ENCODE measurements around the gene CCDC40. TPM values are rescaled to one million over a fixed set of nuclear protein-coding genes. Genes with fewer than 3 reads are reported as not detected.

CCDC40 gene
- total and polyA plus RNA-seq, 2 of the 13 experiments (the other 11 are each of a cell fraction or from before 2014, with no cell fraction given): 4.1 to 5.5 TPM

DNA sequence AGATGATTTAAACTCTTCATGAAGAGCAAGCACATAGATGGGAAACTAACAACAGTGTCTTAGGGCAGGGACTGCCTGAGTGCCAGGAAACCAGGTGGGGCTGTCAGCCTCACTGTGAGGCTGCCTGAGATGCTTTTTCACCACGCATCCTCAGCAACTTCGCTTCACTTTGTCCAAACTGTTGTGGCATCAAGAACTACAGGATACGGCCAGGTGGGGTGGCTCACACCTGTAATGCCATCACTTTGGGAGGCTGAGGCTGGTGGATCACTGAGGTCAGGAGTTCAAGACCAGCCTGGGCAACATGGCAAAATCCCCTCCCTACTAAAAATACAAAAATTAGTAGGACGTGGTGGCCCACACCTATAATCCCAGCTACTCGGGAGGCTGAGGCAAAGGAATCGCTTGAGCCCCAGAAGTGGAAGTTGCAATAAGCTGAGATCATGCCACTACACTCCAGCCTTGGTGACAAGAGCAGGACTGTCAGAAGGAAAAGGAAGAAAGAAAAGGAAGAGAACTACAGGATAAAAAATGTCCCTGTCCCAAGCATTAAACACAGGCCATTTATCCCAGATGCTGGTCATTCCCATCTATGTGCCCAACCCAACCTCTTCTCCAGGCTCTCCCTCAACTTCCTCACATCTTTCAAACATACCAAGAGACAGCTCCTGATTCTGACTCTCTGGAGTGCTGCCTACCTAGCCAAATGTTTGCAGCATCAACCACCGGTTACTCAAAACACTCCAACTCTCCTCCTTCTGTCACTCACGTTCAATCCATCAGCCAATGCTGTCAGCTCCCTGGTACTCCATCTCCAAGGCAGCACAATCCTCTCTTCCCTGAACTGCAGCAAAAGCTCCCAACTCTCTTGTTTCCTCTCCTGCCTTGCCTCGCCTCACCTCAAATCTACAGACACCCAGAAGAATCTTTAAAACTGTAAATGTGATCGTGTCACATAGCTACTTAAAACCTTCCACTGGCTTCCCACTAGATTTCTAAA, 108.9 kb downstream of the CCDC40 start (continued):
- TF ChIP-seq ZNF883 (CRISPR knock-in tag; IDR thresholded peaks at IDR 0.05; ENCODE audit: not compliant biosample characterization): no peak
- no peak for TF ChIP-seq ZNF790 (CRISPR knock-in tag; IDR thresholded peaks at IDR 0.05; ENCODE audit: borderline replicate concordance)
- 0 out of 2 replicates have a peak, but pooled peaks have one; percentile 11 for TF ChIP-seq KDM2A (CRISPR knock-in tag; IDR thresholded peaks at IDR 0.05; ENCODE audit: borderline replicate concordance, low read depth)
- TF ChIP-seq ZBTB38 (CRISPR knock-in tag; IDR thresholded peaks at IDR 0.05): 0 out of 2 replicates have a peak, but pooled peaks have one; percentile 7
- TF ChIP-seq PHF5A (CRISPR knock-in tag; IDR thresholded peaks at IDR 0.05; ENCODE audit: low read depth, unreplicated experiment): no peak
- TF ChIP-seq ZNF232 (CRISPR knock-in tag; IDR thresholded peaks at IDR 0.05; ENCODE audit: borderline replicate concordance): no peak
- TF ChIP-seq, protein P1, sequence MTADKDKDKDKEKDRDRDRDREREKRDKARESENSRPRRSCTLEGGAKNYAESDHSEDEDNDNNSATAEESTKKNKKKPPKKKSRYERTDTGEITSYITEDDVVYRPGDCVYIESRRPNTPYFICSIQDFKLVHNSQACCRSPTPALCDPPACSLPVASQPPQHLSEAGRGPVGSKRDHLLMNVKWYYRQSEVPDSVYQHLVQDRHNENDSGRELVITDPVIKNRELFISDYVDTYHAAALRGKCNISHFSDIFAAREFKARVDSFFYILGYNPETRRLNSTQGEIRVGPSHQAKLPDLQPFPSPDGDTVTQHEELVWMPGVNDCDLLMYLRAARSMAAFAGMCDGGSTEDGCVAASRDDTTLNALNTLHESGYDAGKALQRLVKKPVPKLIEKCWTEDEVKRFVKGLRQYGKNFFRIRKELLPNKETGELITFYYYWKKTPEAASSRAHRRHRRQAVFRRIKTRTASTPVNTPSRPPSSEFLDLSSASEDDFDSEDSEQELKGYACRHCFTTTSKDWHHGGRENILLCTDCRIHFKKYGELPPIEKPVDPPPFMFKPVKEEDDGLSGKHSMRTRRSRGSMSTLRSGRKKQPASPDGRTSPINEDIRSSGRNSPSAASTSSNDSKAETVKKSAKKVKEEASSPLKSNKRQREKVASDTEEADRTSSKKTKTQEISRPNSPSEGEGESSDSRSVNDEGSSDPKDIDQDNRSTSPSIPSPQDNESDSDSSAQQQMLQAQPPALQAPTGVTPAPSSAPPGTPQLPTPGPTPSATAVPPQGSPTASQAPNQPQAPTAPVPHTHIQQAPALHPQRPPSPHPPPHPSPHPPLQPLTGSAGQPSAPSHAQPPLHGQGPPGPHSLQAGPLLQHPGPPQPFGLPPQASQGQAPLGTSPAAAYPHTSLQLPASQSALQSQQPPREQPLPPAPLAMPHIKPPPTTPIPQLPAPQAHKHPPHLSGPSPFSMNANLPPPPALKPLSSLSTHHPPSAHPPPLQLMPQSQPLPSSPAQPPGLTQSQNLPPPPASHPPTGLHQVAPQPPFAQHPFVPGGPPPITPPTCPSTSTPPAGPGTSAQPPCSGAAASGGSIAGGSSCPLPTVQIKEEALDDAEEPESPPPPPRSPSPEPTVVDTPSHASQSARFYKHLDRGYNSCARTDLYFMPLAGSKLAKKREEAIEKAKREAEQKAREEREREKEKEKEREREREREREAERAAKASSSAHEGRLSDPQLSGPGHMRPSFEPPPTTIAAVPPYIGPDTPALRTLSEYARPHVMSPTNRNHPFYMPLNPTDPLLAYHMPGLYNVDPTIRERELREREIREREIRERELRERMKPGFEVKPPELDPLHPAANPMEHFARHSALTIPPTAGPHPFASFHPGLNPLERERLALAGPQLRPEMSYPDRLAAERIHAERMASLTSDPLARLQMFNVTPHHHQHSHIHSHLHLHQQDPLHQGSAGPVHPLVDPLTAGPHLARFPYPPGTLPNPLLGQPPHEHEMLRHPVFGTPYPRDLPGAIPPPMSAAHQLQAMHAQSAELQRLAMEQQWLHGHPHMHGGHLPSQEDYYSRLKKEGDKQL (CRISPR knock-in tag; IDR thresholded peaks at IDR 0.05; ENCODE audit: low read depth): no peak
- TF ChIP-seq RXRB (CRISPR knock-in tag; IDR thresholded peaks at IDR 0.05; ENCODE audit: borderline replicate concordance): no peak
- TF ChIP-seq, protein P2, sequence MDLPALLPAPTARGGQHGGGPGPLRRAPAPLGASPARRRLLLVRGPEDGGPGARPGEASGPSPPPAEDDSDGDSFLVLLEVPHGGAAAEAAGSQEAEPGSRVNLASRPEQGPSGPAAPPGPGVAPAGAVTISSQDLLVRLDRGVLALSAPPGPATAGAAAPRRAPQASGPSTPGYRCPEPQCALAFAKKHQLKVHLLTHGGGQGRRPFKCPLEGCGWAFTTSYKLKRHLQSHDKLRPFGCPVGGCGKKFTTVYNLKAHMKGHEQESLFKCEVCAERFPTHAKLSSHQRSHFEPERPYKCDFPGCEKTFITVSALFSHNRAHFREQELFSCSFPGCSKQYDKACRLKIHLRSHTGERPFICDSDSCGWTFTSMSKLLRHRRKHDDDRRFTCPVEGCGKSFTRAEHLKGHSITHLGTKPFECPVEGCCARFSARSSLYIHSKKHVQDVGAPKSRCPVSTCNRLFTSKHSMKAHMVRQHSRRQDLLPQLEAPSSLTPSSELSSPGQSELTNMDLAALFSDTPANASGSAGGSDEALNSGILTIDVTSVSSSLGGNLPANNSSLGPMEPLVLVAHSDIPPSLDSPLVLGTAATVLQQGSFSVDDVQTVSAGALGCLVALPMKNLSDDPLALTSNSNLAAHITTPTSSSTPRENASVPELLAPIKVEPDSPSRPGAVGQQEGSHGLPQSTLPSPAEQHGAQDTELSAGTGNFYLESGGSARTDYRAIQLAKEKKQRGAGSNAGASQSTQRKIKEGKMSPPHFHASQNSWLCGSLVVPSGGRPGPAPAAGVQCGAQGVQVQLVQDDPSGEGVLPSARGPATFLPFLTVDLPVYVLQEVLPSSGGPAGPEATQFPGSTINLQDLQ (CRISPR knock-in tag; IDR thresholded peaks at IDR 0.05): no peak
- TF ChIP-seq RBFOX2 (IDR thresholded peaks at IDR 0.05; ENCODE audit: low read depth, low read length): no peak
- TF ChIP-seq HOXA7 (CRISPR knock-in tag; IDR thresholded peaks at IDR 0.05): no peak
- no peak for TF ChIP-seq ZNF253 (CRISPR knock-in tag; IDR thresholded peaks at IDR 0.05; ENCODE audit: borderline replicate concordance)
- TF ChIP-seq NR3C1 (CRISPR knock-in tag; IDR thresholded peaks at IDR 0.05): no peak
- TF ChIP-seq ZMYM4 (CRISPR knock-in tag; IDR thresholded peaks at IDR 0.05): no peak
- TF ChIP-seq ZNF44 (CRISPR knock-in tag; IDR thresholded peaks at IDR 0.05): no peak
- TF ChIP-seq ZNF652 (CRISPR knock-in tag; IDR thresholded peaks at IDR 0.05; ENCODE audit: borderline replicate concordance, low read depth): no peak
- peak; percentile 38; the same call in 1 of the 2 replicates for TF ChIP-seq KMT2A (CRISPR knock-in tag; IDR thresholded peaks at IDR 0.05)
- TF ChIP-seq, protein P3, sequence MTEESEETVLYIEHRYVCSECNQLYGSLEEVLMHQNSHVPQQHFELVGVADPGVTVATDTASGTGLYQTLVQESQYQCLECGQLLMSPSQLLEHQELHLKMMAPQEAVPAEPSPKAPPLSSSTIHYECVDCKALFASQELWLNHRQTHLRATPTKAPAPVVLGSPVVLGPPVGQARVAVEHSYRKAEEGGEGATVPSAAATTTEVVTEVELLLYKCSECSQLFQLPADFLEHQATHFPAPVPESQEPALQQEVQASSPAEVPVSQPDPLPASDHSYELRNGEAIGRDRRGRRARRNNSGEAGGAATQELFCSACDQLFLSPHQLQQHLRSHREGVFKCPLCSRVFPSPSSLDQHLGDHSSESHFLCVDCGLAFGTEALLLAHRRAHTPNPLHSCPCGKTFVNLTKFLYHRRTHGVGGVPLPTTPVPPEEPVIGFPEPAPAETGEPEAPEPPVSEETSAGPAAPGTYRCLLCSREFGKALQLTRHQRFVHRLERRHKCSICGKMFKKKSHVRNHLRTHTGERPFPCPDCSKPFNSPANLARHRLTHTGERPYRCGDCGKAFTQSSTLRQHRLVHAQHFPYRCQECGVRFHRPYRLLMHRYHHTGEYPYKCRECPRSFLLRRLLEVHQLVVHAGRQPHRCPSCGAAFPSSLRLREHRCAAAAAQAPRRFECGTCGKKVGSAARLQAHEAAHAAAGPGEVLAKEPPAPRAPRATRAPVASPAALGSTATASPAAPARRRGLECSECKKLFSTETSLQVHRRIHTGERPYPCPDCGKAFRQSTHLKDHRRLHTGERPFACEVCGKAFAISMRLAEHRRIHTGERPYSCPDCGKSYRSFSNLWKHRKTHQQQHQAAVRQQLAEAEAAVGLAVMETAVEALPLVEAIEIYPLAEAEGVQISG (CRISPR knock-in tag; IDR thresholded peaks at IDR 0.05): no peak
